Measurements from ENCODE around the gene POR. TPM values are rescaled to one million over a fixed set of nuclear protein-coding genes. Genes with fewer than 3 reads are reported as not detected.
"Not testable (repeated sequence)": the region's sequence is repeated elsewhere in the genome, so short reads cannot be mapped to it uniquely, and the experiment has no call there.

POR gene
- total RNA-seq (ENCODE audit: insufficient read depth, low replicate concordance): 71.5 TPM

- peak; percentile 95 for DNase-seq (ENCODE audit: low spot score)
Observed at GRCh38 chr7:75914655-75915415, at the start of gene POR. TSS of gene POR (plus strand) at chr7:75915155. CDS start at chr7:75954002, 38,847 bp downstream.

- no peak for DNase-seq (ENCODE audit: low spot score)
Observed at GRCh38 chr7:75866114-75866488, 48.9 kb upstream of the POR start.

- peak; percentile 47 for DNase-seq (ENCODE audit: low spot score)
Observed at GRCh38 chr7:75866489-75867389, 48.2 kb upstream of the POR start.

- DNase-seq (ENCODE audit: low spot score): no peak
Observed at GRCh38 chr7:75867390-75867717, 47.6 kb upstream of the POR start.

- no peak for DNase-seq (ENCODE audit: low spot score)
Observed at GRCh38 chr7:75868153-75868552, 46.8 kb upstream of the POR start.

GRCh38 chr7:75869776-75870379, 45.1 kb upstream of the POR start:
- no peak for DNase-seq (ENCODE audit: low spot score)

GRCh38 chr7:75870557-75871161, 44.3 kb upstream of the POR start:
- DNase-seq (ENCODE audit: low spot score): no peak

- DNase-seq (ENCODE audit: low spot score): peak; percentile 30
Observed at GRCh38 chr7:75872073-75872782, 42.7 kb upstream of the POR start.

- not testable (repeated sequence) for DNase-seq (ENCODE audit: low spot score)
Observed at GRCh38 chr7:75874180-75874579, 40.8 kb upstream of the POR start.

- DNase-seq (ENCODE audit: low spot score): no peak
Observed at GRCh38 chr7:75875113-75876080, 39.6 kb upstream of the POR start.

GRCh38 chr7:75876126-75876881, 38.7 kb upstream of the POR start:
- no peak for DNase-seq (ENCODE audit: low spot score)

GRCh38 chr7:75878312-75878768, 36.6 kb upstream of the POR start:
- DNase-seq (ENCODE audit: low spot score): no peak

GRCh38 chr7:75878769-75879611, 36.0 kb upstream of the POR start, which contains the start of gene RHBDD2:
TSS of gene RHBDD2 (plus strand) at chr7:75879034. CDS start at chr7:75879083, 49 bp downstream.
- DNase-seq (ENCODE audit: low spot score): peak; percentile 95

GRCh38 chr7:75879771-75880184, 35.2 kb upstream of the POR start:
- no peak for DNase-seq (ENCODE audit: low spot score)

- DNase-seq (ENCODE audit: low spot score): no peak
Observed at GRCh38 chr7:75880242-75880641, 34.7 kb upstream of the POR start.

GRCh38 chr7:75881436-75882095, 33.4 kb upstream of the POR start:
- no peak for DNase-seq (ENCODE audit: low spot score)

- not testable (repeated sequence) for DNase-seq (ENCODE audit: low spot score)
Observed at GRCh38 chr7:75883265-75883824, 31.6 kb upstream of the POR start.

Data from umbilical cord (tissue), 2 donors.